Measurements from ENCODE around the gene MT1G.
"Not testable (repeated sequence)": the region's sequence is repeated elsewhere in the genome, so short reads cannot be mapped to it uniquely, and the experiment has no call there.

Gene MT1G

GRCh38 chr16:56634715-56635440 lies 33.0 kb downstream of the MT1G start:
- DNase-seq, result no peak

GRCh38 chr16:56633535-56633934 lies 34.3 kb downstream of the MT1G start:
- no peak for DNase-seq

GRCh38 chr16:56632848-56633365 lies 35.0 kb downstream of the MT1G start:
- no peak for DNase-seq

- peak; percentile 50 for DNase-seq
These were observed 35.6 kb downstream of the MT1G start, which contains the start of gene MT1M for GRCh38 chr16:56632156-56632847. Gene MT1M (plus strand): TSS chr16:56632659. CDS start chr16:56632732, 73 bp downstream.

- DNase-seq, result no peak
These were observed 36.1 kb downstream of the MT1G start for GRCh38 chr16:56631832-56632155.

- no peak for DNase-seq
These were observed 36.7 kb downstream of the MT1G start for GRCh38 chr16:56631197-56631596.

- DNase-seq, result no peak
These were observed 37.7 kb downstream of the MT1G start for GRCh38 chr16:56630134-56630533.

GRCh38 chr16:56629531-56629930 lies 38.3 kb downstream of the MT1G start:
- DNase-seq, result no peak

- no peak for DNase-seq
These were observed 39.1 kb downstream of the MT1G start for GRCh38 chr16:56628486-56629350.

GRCh38 chr16:56626685-56627084 lies 41.2 kb downstream of the MT1G start:
- DNase-seq, result no peak

- DNase-seq, result peak; percentile 52
These were observed 41.8 kb downstream of the MT1G start for GRCh38 chr16:56625943-56626654.

GRCh38 chr16:56625140-56625942 lies 42.5 kb downstream of the MT1G start, which contains the start of gene MT1E:
Gene MT1E (plus strand): TSS chr16:56625781. CDS start chr16:56625852, 71 bp downstream.
- DNase-seq, result peak; percentile 76

- no peak for DNase-seq
These were observed 44.2 kb downstream of the MT1G start for GRCh38 chr16:56623637-56624036.

- DNase-seq, result not testable (repeated sequence)
These were observed 44.7 kb downstream of the MT1G start for GRCh38 chr16:56623184-56623583.

GRCh38 chr16:56621665-56622445 lies 46.0 kb downstream of the MT1G start:
- DNase-seq, result not testable (repeated sequence)

GRCh38 chr16:56620339-56620897 lies 47.4 kb downstream of the MT1G start:
- DNase-seq, result no peak

- no peak for DNase-seq
These were observed 49.7 kb downstream of the MT1G start for GRCh38 chr16:56618138-56618537.

GRCh38 chr16:56617212-56618085 lies 50.4 kb downstream of the MT1G start:
- DNase-seq, result peak; percentile 81

Data from left hindlimb (tissue), 1 donor.